ENCODE measurements around the gene IMP3.

Gene IMP3

DNA sequence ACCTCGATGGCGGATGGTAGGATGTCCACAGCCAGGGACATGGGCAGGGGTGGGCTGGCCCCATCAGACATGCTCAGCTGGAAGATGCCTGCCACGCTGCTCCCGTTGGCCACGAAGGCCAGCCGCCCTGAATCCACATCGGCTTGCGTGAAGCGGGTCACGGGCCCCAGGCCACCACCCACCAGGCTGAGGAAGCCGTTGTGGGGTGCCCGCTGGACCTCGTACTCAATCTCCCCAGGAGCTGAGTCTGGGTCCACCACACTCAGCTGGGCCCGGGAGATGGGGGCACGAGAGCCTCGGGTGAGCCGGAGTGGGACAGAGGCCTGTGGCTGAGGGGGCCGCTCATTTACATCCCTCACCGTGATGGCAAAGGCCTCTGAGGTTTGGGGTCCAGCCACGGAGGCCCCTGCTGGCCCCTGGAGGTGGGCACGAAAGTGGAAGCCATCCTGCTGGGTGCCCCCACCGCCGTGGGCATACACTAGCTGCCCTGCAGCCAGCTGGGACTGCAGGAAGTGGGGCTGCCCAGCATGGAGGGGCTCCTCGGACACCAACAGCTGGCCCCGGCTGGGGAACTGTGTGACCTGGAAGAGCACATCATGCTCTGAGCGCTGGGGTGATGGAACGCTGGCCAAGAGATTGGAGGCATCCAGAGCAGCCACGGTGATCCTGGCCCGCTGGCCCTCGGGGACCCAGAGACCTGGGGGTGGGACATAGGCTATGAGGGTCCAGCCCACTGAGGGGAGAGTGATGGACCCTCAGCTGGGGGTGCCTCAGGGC, 36.9 kb upstream of the IMP3 start:
- Mint-ChIP-seq H3K9me3 (no peaks in the 10 kb centered on the region), H3K36me3 (no peaks in the 10 kb centered on the region), H3K27me3 (no peaks in the 10 kb centered on the region), H3K4me3 (no peak overlapping the region), H3K4me1 (no peaks in the 10 kb centered on the region), H3K27ac (no peak overlapping the region)

- no peaks in the 10 kb centered on the region for H3K27me3 Mint-ChIP-seq
- no peaks in the 10 kb centered on the region for H3K4me1 Mint-ChIP-seq
- H3K27ac Mint-ChIP-seq, result no peak overlapping the region
- H3K4me3 Mint-ChIP-seq, result no peak overlapping the region
- H3K9me3 Mint-ChIP-seq, result no peaks in the 10 kb centered on the region
- no peaks in the 10 kb centered on the region for H3K36me3 Mint-ChIP-seq
Observed at GRCh38 chr15:75675579-75676404, 35.8 kb upstream of the IMP3 start.

DNA sequence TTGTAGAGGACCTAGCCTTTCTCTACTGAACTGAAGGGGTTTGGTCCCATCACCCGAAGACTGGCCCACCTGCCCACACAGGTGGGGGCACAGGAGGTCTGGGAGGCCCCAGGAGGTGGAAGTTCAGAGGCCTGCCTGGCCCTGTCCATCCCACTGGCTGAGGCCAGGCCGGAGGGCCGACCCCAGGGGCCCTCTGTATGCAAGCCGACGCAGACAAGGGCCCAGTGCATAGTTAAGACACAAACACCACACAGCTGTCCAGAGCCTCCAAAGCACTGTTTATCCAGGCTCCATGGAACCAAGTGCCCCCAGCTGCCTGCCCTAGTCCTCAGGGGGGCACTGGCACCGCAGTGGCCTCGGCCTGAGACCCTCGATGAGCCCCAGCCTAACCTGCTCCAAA, 34.3 kb upstream of the IMP3 start:
- Mint-ChIP-seq H3K4me1 (no peaks in the 10 kb centered on the region), H3K27ac (no peak overlapping the region), H3K36me3 (no peaks in the 10 kb centered on the region), H3K9me3 (no peaks in the 10 kb centered on the region), H3K4me3 (no peak overlapping the region), H3K27me3 (no peaks in the 10 kb centered on the region)

- H3K9me3 Mint-ChIP-seq, result no peaks in the 10 kb centered on the region
- H3K27me3 Mint-ChIP-seq, result no peaks in the 10 kb centered on the region
- no peak overlapping the region for H3K27ac Mint-ChIP-seq
- no peak overlapping the region for H3K4me3 Mint-ChIP-seq
- H3K36me3 Mint-ChIP-seq, result no peaks in the 10 kb centered on the region
- no peaks in the 10 kb centered on the region for H3K4me1 Mint-ChIP-seq
Observed at GRCh38 chr15:75673426-75674235, 33.6 kb upstream of the IMP3 start.

DNA sequence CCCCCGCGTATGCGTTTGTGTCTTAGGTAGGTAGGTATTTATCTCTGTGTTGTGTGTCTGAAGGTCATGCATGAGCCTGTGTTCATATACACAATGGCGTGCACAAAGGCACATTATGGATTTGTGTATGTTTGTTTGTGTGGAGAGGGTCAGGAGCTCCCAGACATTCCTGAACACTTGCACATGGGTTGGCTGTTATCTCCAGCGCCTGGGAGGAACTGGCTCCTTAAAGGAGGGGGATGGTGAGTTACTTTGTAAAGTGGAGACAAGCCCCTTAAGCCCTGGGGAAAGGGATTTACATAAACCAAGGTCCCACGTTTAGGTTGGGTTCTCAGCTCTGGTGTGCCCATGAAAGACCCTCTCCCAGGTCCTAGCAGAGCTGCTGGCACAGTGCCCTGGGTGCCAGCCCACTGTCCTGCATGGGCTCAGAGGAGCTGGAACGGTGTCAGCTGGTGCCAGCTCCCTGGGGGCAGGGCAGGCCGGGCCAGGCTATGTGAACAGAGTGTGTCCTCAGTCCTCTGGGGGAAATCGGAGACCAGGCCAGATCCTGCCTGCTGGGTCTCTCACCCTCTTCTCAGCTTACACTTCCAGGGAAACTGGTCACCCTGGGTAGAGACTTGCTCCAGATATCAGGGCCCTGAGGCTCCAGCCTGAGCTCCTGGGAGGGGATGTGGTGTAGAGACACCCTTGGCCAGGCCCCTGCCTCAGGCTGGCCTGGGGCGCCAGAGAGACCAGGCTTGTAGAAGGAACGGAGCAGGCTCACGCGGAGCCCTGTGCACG, 32.8 kb upstream of the IMP3 start:
- H3K27ac Mint-ChIP-seq, result no peak overlapping the region
- no peak overlapping the region for H3K4me3 Mint-ChIP-seq
- H3K27me3 Mint-ChIP-seq, result no peaks in the 10 kb centered on the region
- H3K36me3 Mint-ChIP-seq, result no peaks in the 10 kb centered on the region
- no peaks in the 10 kb centered on the region for H3K4me1 Mint-ChIP-seq
- H3K9me3 Mint-ChIP-seq, result no peaks in the 10 kb centered on the region

GRCh38 chr15:75671730-75672602, 31.9 kb upstream of the IMP3 start:
- Mint-ChIP-seq H3K36me3 (no peaks in the 10 kb centered on the region), H3K4me3 (no peak overlapping the region), H3K4me1 (no peaks in the 10 kb centered on the region), H3K9me3 (no peaks in the 10 kb centered on the region), H3K27me3 (no peaks in the 10 kb centered on the region), H3K27ac (no peak overlapping the region)

GRCh38 chr15:75669879-75670212, 29.8 kb upstream of the IMP3 start:
- no peak overlapping the region for H3K27ac Mint-ChIP-seq
- no peaks in the 10 kb centered on the region for H3K27me3 Mint-ChIP-seq

DNA sequence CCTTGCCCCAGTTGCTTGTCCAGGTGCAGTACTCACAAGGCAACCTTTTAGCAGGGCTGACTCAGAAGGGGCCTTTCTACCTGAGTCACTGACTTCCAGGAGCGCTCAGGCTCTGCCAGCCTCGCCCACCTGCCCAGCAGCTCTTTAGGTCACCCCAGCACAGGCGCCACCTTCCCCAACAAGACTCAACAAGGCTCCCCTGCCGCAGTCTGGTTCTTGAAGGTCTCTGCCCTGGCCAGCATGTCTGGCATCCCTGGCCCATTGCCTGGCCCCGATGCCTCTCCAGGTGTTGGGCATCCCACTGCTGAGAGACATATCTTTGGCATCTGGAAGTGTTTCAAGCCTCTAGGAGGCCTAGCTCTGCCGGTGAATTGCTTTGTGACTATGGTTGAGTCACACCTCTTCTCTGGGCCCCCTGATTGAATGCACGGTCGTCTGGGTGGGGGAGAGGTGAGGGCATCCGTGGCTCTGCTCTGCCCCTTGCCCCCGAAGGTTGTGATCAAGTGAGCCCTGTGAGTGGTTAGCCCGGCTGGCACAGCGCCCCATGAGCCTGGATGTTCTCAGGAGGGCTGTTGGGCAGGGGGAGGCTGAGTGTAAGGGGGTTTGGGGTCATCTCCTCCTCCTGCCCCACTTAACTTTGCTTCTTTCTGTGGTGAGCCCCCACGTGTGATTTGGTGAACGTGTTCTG, 29.3 kb upstream of the IMP3 start:
- Mint-ChIP-seq H3K4me1 (no peaks in the 10 kb centered on the region), H3K27me3 (no peaks in the 10 kb centered on the region), H3K27ac (no peak overlapping the region), H3K9me3 (no peaks in the 10 kb centered on the region), H3K4me3 (no peak overlapping the region), H3K36me3 (no peaks in the 10 kb centered on the region)

More at GRCh38 chr15:75669879-75670212, 29.8 kb upstream of the IMP3 start:
- Mint-ChIP-seq H3K9me3 (no peaks in the 10 kb centered on the region), H3K4me1 (no peaks in the 10 kb centered on the region), H3K4me3 (no peak overlapping the region), H3K36me3 (no peaks in the 10 kb centered on the region)

- H3K9me3 Mint-ChIP-seq, result no peaks in the 10 kb centered on the region
- H3K27ac Mint-ChIP-seq, result no peak overlapping the region
- H3K4me1 Mint-ChIP-seq, result no peaks in the 10 kb centered on the region
- H3K4me3 Mint-ChIP-seq, result no peak overlapping the region
- no peaks in the 10 kb centered on the region for H3K36me3 Mint-ChIP-seq
- no peaks in the 10 kb centered on the region for H3K27me3 Mint-ChIP-seq
Observed at GRCh38 chr15:75666823-75667501, 26.9 kb upstream of the IMP3 start.

GRCh38 chr15:75663931-75664421, 24.0 kb upstream of the IMP3 start:
- Mint-ChIP-seq H3K27ac (no peak overlapping the region), H3K36me3 (no peaks in the 10 kb centered on the region), H3K4me3 (no peak overlapping the region), H3K9me3 (no peaks in the 10 kb centered on the region), H3K27me3 (no peaks in the 10 kb centered on the region), H3K4me1 (no peaks in the 10 kb centered on the region)

DNA sequence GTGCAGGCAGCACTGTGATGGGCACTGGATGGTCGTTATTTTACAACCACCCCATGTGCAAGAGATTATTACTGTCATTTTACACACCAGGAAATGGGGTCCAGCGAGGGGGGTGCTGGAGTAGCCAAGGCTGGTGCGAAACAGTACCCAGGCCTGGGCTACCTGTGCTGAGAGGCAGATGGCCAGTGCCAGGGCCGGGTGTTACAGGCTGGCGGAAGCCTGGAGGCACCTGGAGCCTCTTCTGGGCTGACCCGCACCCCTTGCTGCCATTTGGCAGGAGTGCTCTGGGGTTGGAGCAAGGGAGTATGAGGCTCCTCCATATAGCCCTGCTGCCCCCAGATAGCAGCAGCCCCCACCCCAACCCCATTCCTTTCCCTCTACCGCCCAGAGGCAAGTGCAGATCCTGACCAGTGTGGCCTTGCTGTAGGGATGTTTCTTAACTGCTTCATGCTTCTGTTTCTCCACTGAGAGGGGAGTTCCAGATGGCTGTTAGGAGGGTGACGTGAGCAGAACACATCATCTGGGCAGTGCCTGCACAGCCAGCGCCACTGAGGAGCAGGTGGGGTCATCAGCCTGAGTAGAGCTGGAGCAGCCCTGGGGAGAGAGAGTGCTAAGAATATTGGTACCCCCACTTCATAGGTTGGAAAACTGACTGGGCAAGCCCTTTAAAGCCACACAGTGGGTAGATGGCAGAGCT, 22.9 kb upstream of the IMP3 start:
- Mint-ChIP-seq H3K4me3 (no peak overlapping the region), H3K27me3 (no peaks in the 10 kb centered on the region), H3K36me3 (no peaks in the 10 kb centered on the region), H3K4me1 (no peaks in the 10 kb centered on the region), H3K9me3 (no peaks in the 10 kb centered on the region), H3K27ac (no peak overlapping the region)

- Mint-ChIP-seq H3K27me3 (no peaks in the 10 kb centered on the region), H3K9me3 (no peaks in the 10 kb centered on the region), H3K4me3 (no peak overlapping the region), H3K36me3 (no peaks in the 10 kb centered on the region), H3K27ac (no peak overlapping the region), H3K4me1 (no peaks in the 10 kb centered on the region)
Observed at GRCh38 chr15:75661756-75662140, 21.7 kb upstream of the IMP3 start.

DNA sequence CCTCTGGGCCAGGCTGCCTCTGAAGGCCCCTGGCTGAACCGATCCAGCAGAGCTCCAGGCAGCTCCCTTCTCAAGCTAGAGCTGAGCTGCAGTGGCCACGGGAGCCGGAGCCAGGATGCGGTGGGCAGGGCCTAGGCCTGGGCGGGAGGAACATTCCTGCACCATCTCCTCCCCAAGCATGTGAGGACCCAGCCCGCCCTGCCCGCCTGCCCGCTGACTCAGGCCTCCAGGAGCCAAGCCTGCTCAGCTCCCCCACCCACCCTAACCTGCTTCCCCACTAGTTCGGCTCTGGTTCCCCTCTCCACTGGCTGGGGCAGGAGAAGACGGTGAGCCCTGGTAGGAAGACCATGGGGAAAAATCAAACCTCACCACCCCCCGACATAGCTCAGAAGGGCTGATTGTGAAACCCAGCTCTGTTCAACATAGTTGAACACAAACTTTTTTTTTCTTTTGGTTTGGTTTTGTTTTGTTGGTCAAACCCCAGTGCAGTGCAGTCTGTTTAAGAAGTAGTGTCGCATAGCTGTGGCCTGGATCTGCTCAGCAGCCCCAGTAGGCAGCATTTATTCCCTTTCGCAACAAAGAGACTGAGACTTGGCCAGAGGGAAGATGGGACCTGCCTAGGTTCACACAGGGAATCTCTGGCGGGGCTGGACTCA, 21.2 kb upstream of the IMP3 start:
- H3K4me1 Mint-ChIP-seq, result no peaks in the 10 kb centered on the region
- no peaks in the 10 kb centered on the region for H3K9me3 Mint-ChIP-seq

More for the DNA sequence above, 21.2 kb upstream of the IMP3 start:
- Mint-ChIP-seq H3K27me3 (no peaks in the 10 kb centered on the region), H3K4me3 (no peak overlapping the region), H3K36me3 (no peaks in the 10 kb centered on the region), H3K27ac (no peak overlapping the region)

Data from activated naive CD4-positive, alpha-beta T cell treated with anti-CD3 and anti-CD28 coated beads, Interleukin-2, amount 50 U/mL, for 24 hours (primary cell).